Measurements from ENCODE around the gene PFDN5.
A peak's percentile ranks its signal among the peaks of the same experiment; 100 is the strongest.

DNA sequence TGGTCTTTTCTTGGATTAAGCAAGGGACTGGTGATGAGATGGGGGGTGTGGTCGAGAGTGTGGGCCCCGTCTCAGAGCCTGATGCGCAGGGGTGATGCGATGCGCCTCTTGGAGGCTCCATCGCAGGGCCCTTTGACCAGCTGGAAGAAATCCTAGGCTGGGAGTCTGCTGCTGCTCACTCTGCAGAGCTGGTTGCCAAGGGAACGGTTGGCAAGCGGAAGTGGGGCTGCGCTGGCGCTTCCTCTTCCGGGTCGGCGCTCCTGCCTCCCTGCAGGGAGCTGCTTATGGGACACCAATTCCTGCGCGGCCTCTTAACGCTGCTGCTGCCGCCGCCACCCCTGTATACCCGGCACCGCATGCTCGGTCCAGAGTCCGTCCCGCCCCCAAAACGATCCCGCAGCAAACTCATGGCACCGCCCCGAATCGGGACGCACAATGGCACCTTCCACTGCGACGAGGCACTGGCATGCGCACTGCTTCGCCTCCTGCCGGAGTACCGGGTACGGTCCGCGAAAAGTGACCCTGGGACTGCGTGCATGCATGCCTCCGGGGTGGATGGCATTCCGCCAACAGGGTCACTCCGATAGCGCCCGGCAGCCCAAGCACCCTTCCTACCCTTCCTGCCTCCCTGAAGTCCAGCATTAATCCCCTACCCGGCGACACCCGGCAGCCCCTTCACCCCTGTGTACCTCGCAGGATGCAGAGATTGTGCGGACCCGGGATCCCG, 4.3 kb downstream of the PFDN5 start, which contains the start of gene MYG1:
- TF ChIP-seq POLR2A (IDR thresholded peaks at IDR 0.05; ENCODE audit: extremely low read depth, insufficient read length) (peak; percentile 80), MYC (IDR thresholded peaks at IDR 0.05; ENCODE audit: low read depth, low read length) (peak; percentile 62; the same call in 1 of the 2 replicates)
- TF ChIP-seq, protein P1, sequence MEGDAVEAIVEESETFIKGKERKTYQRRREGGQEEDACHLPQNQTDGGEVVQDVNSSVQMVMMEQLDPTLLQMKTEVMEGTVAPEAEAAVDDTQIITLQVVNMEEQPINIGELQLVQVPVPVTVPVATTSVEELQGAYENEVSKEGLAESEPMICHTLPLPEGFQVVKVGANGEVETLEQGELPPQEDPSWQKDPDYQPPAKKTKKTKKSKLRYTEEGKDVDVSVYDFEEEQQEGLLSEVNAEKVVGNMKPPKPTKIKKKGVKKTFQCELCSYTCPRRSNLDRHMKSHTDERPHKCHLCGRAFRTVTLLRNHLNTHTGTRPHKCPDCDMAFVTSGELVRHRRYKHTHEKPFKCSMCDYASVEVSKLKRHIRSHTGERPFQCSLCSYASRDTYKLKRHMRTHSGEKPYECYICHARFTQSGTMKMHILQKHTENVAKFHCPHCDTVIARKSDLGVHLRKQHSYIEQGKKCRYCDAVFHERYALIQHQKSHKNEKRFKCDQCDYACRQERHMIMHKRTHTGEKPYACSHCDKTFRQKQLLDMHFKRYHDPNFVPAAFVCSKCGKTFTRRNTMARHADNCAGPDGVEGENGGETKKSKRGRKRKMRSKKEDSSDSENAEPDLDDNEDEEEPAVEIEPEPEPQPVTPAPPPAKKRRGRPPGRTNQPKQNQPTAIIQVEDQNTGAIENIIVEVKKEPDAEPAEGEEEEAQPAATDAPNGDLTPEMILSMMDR (IDR thresholded peaks at IDR 0.05; ENCODE audit: low read depth, low read length) = no peak
